HCT116 (cell line): ENCODE data around the gene CTXN2.

Source experiments
- CTCF ChIP-seq, 3 experiments: fragments of 200-600 bp in 1 of 3; sonication (generic) in 1 of 3; IDR thresholded peaks in 2 of 3; conservative IDR thresholded peaks in 1 of 3; 2 replicates each; pipeline ENCODE4 v1.5.1; 2012 to 2017; ENCODE audit warnings: low read depth in 2 of 3, low read length in 2 of 3, antibody characterized with exemption in 1 of 3, borderline replicate concordance in 1 of 3, control low read depth in 1 of 3, mild to moderate bottlenecking in 1 of 3, mixed read lengths in 1 of 3, mixed run types in 1 of 3, moderate library complexity in 1 of 3; ENCODE audit not compliant: insufficient read depth in 1 of 3
- ELF1 ChIP-seq: IDR thresholded peaks from 2 replicates; pipeline ENCODE4 v1.6.1; 2012; ENCODE audit warnings: low read depth, borderline replicate concordance
- MAX ChIP-seq: IDR thresholded peaks from 2 replicates; pipeline ENCODE4 v1.6.1; 2012
- POLR2A ChIP-seq: IDR thresholded peaks from 2 replicates; pipeline ENCODE4 v1.7.0; 2011; ENCODE audit warnings: borderline replicate concordance; ENCODE audit not compliant: insufficient read depth, insufficient read length; ENCODE audit errors: extremely low read depth
- POLR2AphosphoS5 ChIP-seq: IDR thresholded peaks from 2 replicates; pipeline ENCODE4 v1.6.1; 2011; ENCODE audit warnings: mild to moderate bottlenecking, low read depth, low read length, moderate library complexity
- REST ChIP-seq: IDR thresholded peaks from 2 replicates; pipeline ENCODE4 v1.6.1; 2012; ENCODE audit warnings: low read depth

GRCh38 chr15:48170981-48171380, 20.5 kb upstream of the CTXN2 start:
- TF ChIP-seq REST (no peak), CTCF (IDR thresholded peaks at IDR 0.05 in 2 of 3, conservative IDR thresholded peaks at IDR 0.05 in 1 of 3; ENCODE audit: borderline replicate concordance in 1 of 3, insufficient read depth in 1 of 3, low read depth in 2 of 3, low read length in 2 of 3) (no peak), POLR2AphosphoS5 (no peak), POLR2A (no peak), ELF1 (no peak), MAX (no peak)
